GM19438 (cell line): ENCODE measurements around the gene MPPED2.

Source experiments
- ATAC-seq: cut with Tn5 transposase; IDR thresholded peaks from one replicate; pipeline ENCODE4 v1.9.1; 2021; ENCODE audit warnings: low read depth; ENCODE audit not compliant: unreplicated experiment

The MPPED2 gene

GRCh38 chr11:30370164-30370563, 216.0 kb downstream of the MPPED2 start:
- no peak for ATAC-seq

- ATAC-seq, result no peak
Measured at GRCh38 chr11:30368394-30368793, 217.8 kb downstream of the MPPED2 start.

- ATAC-seq, result peak; percentile 62
Measured at GRCh38 chr11:30365793-30366517, 220.2 kb downstream of the MPPED2 start.

- no peak for ATAC-seq
Measured at GRCh38 chr11:30364837-30365482, 221.2 kb downstream of the MPPED2 start.

GRCh38 chr11:30364139-30364836, 221.9 kb downstream of the MPPED2 start:
- ATAC-seq, result no peak

GRCh38 chr11:30360741-30361140, 225.4 kb downstream of the MPPED2 start:
- no peak for ATAC-seq
